ENCODE measurements around the gene PKD1.
A peak's percentile ranks its signal among the peaks of the same experiment; 100 is the strongest.

PKD1 gene

GRCh38 chr16:2078691-2079090, 57.0 kb downstream of the PKD1 start:
- no peak for DNase-seq

- no peak for DNase-seq
Observed at GRCh38 chr16:2078096-2078495, 57.6 kb downstream of the PKD1 start.

GRCh38 chr16:2077696-2078095, 58.0 kb downstream of the PKD1 start:
- no peak for DNase-seq

- DNase-seq, result no peak
Observed at GRCh38 chr16:2077016-2077415, 58.7 kb downstream of the PKD1 start.

GRCh38 chr16:2076072-2076865, 59.4 kb downstream of the PKD1 start:
- no peak for DNase-seq

- no peak for DNase-seq
Observed at GRCh38 chr16:2075631-2076030, 60.1 kb downstream of the PKD1 start.

- no peak for DNase-seq
Observed at GRCh38 chr16:2074071-2074470, 61.6 kb downstream of the PKD1 start.

GRCh38 chr16:2072926-2073325, 62.8 kb downstream of the PKD1 start:
- DNase-seq, result no peak

- DNase-seq, result no peak
Observed at GRCh38 chr16:2071454-2072202, 64.1 kb downstream of the PKD1 start.

GRCh38 chr16:2070576-2071453, 64.9 kb downstream of the PKD1 start:
- DNase-seq, result no peak

- DNase-seq, result no peak
Observed at GRCh38 chr16:2066139-2066538, 69.6 kb downstream of the PKD1 start.

GRCh38 chr16:2064368-2064945, 71.2 kb downstream of the PKD1 start:
- DNase-seq, result no peak

- DNase-seq, result no peak
Observed at GRCh38 chr16:2063861-2064260, 71.8 kb downstream of the PKD1 start.

- no peak for DNase-seq
Observed at GRCh38 chr16:2062801-2063200, 72.9 kb downstream of the PKD1 start.

GRCh38 chr16:2061526-2061925, 74.2 kb downstream of the PKD1 start:
- DNase-seq, result no peak

GRCh38 chr16:2061023-2061422, 74.7 kb downstream of the PKD1 start:
- no peak for DNase-seq

GRCh38 chr16:2060346-2060745, 75.4 kb downstream of the PKD1 start:
- DNase-seq, result no peak

- no peak for DNase-seq
Observed at GRCh38 chr16:2058872-2059271, 76.8 kb downstream of the PKD1 start.

GRCh38 chr16:2058420-2058819, 77.3 kb downstream of the PKD1 start:
- no peak for DNase-seq

- DNase-seq, result no peak
Observed at GRCh38 chr16:2057438-2057837, 78.3 kb downstream of the PKD1 start.

GRCh38 chr16:2056681-2057407, 78.9 kb downstream of the PKD1 start:
- peak in 34 of 56 donors; percentile 8 to 73 (median 34) for DNase-seq
